ENCODE measurements around the gene MRTFB. TPM values are rescaled to one million over a fixed set of nuclear protein-coding genes. Genes with fewer than 3 reads are reported as not detected.

Gene MRTFB
- total RNA-seq, 2 experiments from 2014 or later: 18.0 to 19.4 TPM

DNA sequence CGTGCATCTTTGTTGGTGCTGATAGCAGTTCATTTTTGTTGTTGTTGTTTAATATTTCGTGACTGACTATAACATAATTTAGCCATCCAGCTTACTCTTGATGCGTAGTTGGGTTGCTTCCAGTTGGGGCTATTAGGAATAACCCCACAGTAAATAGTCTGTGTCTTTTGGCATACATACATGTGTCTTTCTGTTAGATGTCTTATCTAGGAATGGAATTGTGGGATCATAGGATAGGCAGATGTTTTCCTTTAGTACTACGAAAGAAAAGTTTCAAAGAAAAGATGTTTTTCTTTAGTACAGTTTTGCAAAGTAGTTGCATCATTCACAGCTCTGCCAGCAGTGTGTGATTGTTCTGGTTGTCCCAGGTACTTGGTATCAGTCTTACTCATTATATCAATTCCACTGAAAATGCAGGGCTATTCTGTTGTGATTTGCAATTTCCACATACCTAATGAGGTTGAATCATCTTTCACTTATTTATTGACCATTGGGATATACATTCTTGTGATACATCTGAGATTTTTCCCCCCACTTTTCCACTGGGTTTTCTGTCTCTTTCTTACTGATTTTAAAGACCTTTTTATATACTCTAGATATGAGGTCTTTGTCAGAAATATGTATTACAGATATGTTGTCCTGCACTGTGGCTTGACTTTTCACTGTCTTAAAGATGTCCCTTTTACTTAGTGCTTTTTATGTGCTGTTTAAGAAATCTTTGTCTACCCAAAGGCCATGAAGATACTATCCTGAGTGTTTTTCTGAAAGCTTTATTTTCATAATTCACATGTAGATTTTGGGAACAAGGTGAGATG is 173.3 kb downstream of the MRTFB start:
- TF ChIP-seq, protein P1, sequence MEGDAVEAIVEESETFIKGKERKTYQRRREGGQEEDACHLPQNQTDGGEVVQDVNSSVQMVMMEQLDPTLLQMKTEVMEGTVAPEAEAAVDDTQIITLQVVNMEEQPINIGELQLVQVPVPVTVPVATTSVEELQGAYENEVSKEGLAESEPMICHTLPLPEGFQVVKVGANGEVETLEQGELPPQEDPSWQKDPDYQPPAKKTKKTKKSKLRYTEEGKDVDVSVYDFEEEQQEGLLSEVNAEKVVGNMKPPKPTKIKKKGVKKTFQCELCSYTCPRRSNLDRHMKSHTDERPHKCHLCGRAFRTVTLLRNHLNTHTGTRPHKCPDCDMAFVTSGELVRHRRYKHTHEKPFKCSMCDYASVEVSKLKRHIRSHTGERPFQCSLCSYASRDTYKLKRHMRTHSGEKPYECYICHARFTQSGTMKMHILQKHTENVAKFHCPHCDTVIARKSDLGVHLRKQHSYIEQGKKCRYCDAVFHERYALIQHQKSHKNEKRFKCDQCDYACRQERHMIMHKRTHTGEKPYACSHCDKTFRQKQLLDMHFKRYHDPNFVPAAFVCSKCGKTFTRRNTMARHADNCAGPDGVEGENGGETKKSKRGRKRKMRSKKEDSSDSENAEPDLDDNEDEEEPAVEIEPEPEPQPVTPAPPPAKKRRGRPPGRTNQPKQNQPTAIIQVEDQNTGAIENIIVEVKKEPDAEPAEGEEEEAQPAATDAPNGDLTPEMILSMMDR (IDR thresholded peaks at IDR 0.05): no peak
- no peaks in the 10 kb centered on the region for H3K27me3 ChIP-seq (ENCODE audit: control insufficient read depth in 1 of 2, insufficient read depth in 2 of 2, low read length in 2 of 2)
- ATAC-seq (ENCODE audit: poor library complexity): no peak
- H3K4me3 ChIP-seq (ENCODE audit: low read length): no peak overlapping the region
- intact Hi-C loops (cut with DNase I, micrococcal nuclease): loop anchor here in 1 of 2 experiments (5.0 kb wide), 1 partner anchor 322 kb away; the partner anchor contains the start of gene ERCC4
- Mint-ChIP-seq H3K36me3 (ENCODE audit: low read depth) (peaks cover 77% of the 10 kb centered on the region), H3K4me3 (no peak overlapping the region), H3K9me3 (no peaks in the 10 kb centered on the region), H3K27me3 (no peaks in the 10 kb centered on the region), H3K4me1 (ENCODE audit: low read depth) (no peaks in the 10 kb centered on the region), H3K27ac (no peak overlapping the region)
- H3K4me1 ChIP-seq (ENCODE audit: insufficient read depth, low read length): no peaks in the 10 kb centered on the region
- no peak overlapping the region for H3K27ac ChIP-seq (ENCODE audit: low read depth in 1 of 2, low read length in 2 of 2)
- CTCF ChIA-PET: no interaction called here
- POLR2A ChIA-PET: no interaction called here
- peaks cover 38% of the 10 kb centered on the region for H3K36me3 ChIP-seq (ENCODE audit: insufficient read depth, low read length)
- no peaks in the 10 kb centered on the region for H3K9me3 ChIP-seq (ENCODE audit: control insufficient read depth in 1 of 2, insufficient read depth in 1 of 2, low read length in 2 of 2)
- DNase-seq: no peak

DNA sequence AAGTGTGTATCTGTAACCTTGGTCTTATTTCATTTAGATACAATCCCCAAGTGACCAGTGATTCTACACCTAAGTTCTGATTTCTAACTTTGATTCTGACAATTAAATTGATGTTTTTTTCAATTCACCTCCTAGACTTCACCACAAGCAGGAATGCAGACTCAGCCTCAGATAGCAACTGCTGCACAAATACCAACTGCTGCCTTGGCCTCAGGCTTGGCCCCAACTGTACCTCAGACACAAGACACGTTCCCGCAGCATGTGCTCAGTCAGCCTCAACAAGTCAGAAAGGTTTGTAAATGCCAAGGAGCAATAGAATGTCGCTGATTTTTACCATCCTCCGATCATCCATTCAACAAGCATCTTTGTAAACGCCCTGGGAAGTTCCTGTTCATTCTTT is 177.7 kb downstream of the MRTFB start:
- no peaks in the 10 kb centered on the region for H3K4me1 ChIP-seq (ENCODE audit: insufficient read depth, low read length)
- Mint-ChIP-seq H3K36me3 (ENCODE audit: low read depth) (peaks cover 84% of the 10 kb centered on the region), H3K9me3 (no peaks in the 10 kb centered on the region), H3K27me3 (no peaks in the 10 kb centered on the region), H3K4me3 (no peak overlapping the region), H3K4me1 (ENCODE audit: low read depth) (no peaks in the 10 kb centered on the region), H3K27ac (no peak overlapping the region)
- H3K36me3 ChIP-seq (ENCODE audit: insufficient read depth, low read length): peaks cover 52% of the 10 kb centered on the region
- no peak for DNase-seq
- intact Hi-C loops (cut with DNase I, micrococcal nuclease): loop anchor here (1.0 to 5.0 kb wide), 5 partner anchors 281 to 352 kb away; partner anchors contain the start of gene ERCC4 (in 1 of the 2)
- ChIA-PET POLR2A (no interaction called here), CTCF (interaction anchor here (1.3 kb wide), 1 partner anchor 351 kb away, joined by 6 read pairs; no protein-coding TSS in a partner anchor)
- no peaks in the 10 kb centered on the region for H3K9me3 ChIP-seq (ENCODE audit: control insufficient read depth in 1 of 2, insufficient read depth in 1 of 2, low read length in 2 of 2)
- no peaks in the 10 kb centered on the region for H3K27me3 ChIP-seq (ENCODE audit: control insufficient read depth in 1 of 2, insufficient read depth in 2 of 2, low read length in 2 of 2)
- ATAC-seq (ENCODE audit: poor library complexity): no peak
- H3K27ac ChIP-seq (ENCODE audit: low read depth in 1 of 2, low read length in 2 of 2): no peak overlapping the region
- no peak overlapping the region for H3K4me3 ChIP-seq (ENCODE audit: low read length)
- TF ChIP-seq, protein P1 (IDR thresholded peaks at IDR 0.05): no peak

DNA sequence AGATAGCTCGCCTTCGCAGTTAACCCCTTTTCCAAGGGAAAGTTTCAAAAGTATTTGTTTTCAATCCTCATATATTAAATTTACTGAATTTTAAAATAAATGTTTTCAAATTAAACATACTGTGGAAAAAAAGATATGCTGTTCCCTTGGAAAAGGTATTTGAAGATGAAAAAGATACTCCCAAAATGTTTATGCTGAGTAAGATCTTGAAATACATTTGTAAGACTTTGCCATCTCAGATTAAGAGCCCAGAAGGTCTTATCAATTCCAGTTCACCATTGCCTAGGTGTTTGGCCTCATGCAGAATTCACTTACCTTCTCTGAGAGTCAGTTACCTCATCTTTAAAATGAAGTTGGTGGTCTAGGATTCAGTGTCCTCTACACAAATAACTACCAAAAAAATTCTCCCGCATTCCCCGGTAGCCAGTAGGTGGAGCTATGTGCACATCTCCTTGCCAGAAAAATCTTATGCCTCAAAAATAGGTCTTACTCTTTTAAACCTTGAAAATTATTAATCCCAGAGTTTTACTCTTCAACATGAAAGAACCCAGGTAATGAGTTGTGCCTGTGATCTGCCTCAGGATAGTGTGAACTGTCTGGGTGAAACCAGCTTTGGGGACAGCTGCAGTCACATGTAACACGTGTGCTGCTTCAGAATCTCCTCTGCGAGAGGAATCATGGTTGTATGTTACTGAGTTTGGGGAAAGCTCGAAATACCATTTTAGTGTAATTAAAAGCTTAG is 178.3 kb downstream of the MRTFB start:
- H3K36me3 ChIP-seq (ENCODE audit: insufficient read depth, low read length): peaks cover 55% of the 10 kb centered on the region
- no peak overlapping the region for H3K4me3 ChIP-seq (ENCODE audit: low read length)
- Mint-ChIP-seq H3K4me3 (no peak overlapping the region), H3K27ac (no peak overlapping the region), H3K9me3 (no peaks in the 10 kb centered on the region), H3K27me3 (no peaks in the 10 kb centered on the region), H3K4me1 (ENCODE audit: low read depth) (no peaks in the 10 kb centered on the region), H3K36me3 (ENCODE audit: low read depth) (peaks cover 86% of the 10 kb centered on the region)
- ChIA-PET POLR2A (interaction anchor here (1.3 kb wide), 1 partner anchor 36 kb away, joined by 6 read pairs; no protein-coding TSS in a partner anchor), CTCF (interaction anchor here (0.7 to 1.4 kb wide), 7 partner anchors 9 to 350 kb away, joined by 3 to 6 read pairs (median 3); no protein-coding TSS in a partner anchor)
- H3K4me1 ChIP-seq (ENCODE audit: insufficient read depth, low read length): no peaks in the 10 kb centered on the region
- intact Hi-C loops (cut with DNase I, micrococcal nuclease): loop anchor here (1.0 to 5.0 kb wide), 5 partner anchors 280 to 351 kb away; partner anchors contain the start of gene ERCC4 (in 1 of the 2)
- H3K27ac ChIP-seq (ENCODE audit: low read depth in 1 of 2, low read length in 2 of 2): no peak overlapping the region
- H3K9me3 ChIP-seq (ENCODE audit: control insufficient read depth in 1 of 2, insufficient read depth in 1 of 2, low read length in 2 of 2): no peaks in the 10 kb centered on the region
- no peaks in the 10 kb centered on the region for H3K27me3 ChIP-seq (ENCODE audit: control insufficient read depth in 1 of 2, insufficient read depth in 2 of 2, low read length in 2 of 2)
- DNase-seq (peak; percentile 11 to 69 (median 37)), ATAC-seq (ENCODE audit: poor library complexity) (no peak)
- TF ChIP-seq, protein P1 (IDR thresholded peaks at IDR 0.05): peak; percentile 90
